Lung (tissue), 12 donors: ENCODE data around the gene RELN. TPM values are rescaled to one million over a fixed set of nuclear protein-coding genes. Genes with fewer than 3 reads are reported as not detected.

ENCODE experiments used
- ATAC-seq: fragments of 200-7000 bp; cut with Tn5 transposase; one replicate; pipeline ENCODE4 v1.9.1; 2020; ENCODE audit warnings: moderate number of reproducible peaks; ENCODE audit not compliant: insufficient read depth, low FRiP score
- DNase-seq, 3 donors: peaks; one replicate each; pipeline ENCODE4 v3.0.0-alpha.2; 2013 to 2017
- H3K27ac ChIP-seq, 2 donors: one replicate each; pipeline ENCODE4 v1.5.1; 2013; ENCODE audit warnings: mild to moderate bottlenecking in 2 of 2, moderate library complexity in 2 of 2, control low read depth in 1 of 2, inconsistent platforms in 1 of 2, low read depth in 1 of 2, low read length in 1 of 2
- H3K27me3 ChIP-seq, 3 donors: one replicate each; pipeline ENCODE4 v1.5.1; 2013; ENCODE audit warnings: low read length in 2 of 3; ENCODE audit not compliant: control insufficient read depth in 3 of 3, insufficient read depth in 3 of 3
- H3K36me3 ChIP-seq, 4 donors: one replicate each; pipeline ENCODE4 v1.5.1; 2013; ENCODE audit warnings: low read length in 4 of 4, mild to moderate bottlenecking in 1 of 4, moderate library complexity in 1 of 4; ENCODE audit not compliant: control insufficient read depth in 4 of 4, insufficient read depth in 4 of 4
- H3K4me1 ChIP-seq, 5 donors: one replicate each; pipeline ENCODE4 v1.5.1; 2013; ENCODE audit warnings: low read length in 5 of 5, mild to moderate bottlenecking in 2 of 5, moderate library complexity in 1 of 5; ENCODE audit not compliant: control insufficient read depth in 5 of 5, insufficient read depth in 5 of 5
- H3K4me3 ChIP-seq: one replicate; pipeline ENCODE4 v1.5.1; 2013; ENCODE audit warnings: mild to moderate bottlenecking, control low read depth, moderate library complexity
- H3K9ac ChIP-seq, 2 donors: one replicate each; pipeline ENCODE4 v1.5.1; 2013; ENCODE audit warnings: low read length in 2 of 2, control low read depth in 1 of 2; ENCODE audit not compliant: insufficient read depth in 1 of 2
- H3K9me3 ChIP-seq, 4 donors: one replicate each; pipeline ENCODE4 v1.5.1; 2013; ENCODE audit warnings: low read length in 3 of 4, mild to moderate bottlenecking in 1 of 4, moderate library complexity in 1 of 4; ENCODE audit not compliant: control insufficient read depth in 4 of 4, insufficient read depth in 3 of 4
- CTCF ChIP-seq: IDR thresholded peaks from 2 replicates; pipeline ENCODE4 v1.5.1; 2012; ENCODE audit warnings: mild to moderate bottlenecking; ENCODE audit errors: control extremely low read depth, extremely low read depth
- WGBS, 2 donors: extraction: QIAGEN DNeasy Blood & Tissue Kit; methylation state at CpG; one replicate each; pipeline ENCODE4 v1.1.7; 2013; 5-methylcytosine and 5-hydroxymethylcytosine counted together
- polyA plus RNA-seq, 2 donors: library from polyadenylated mRNA; stranded (reverse); fragments of 200-250 nt; gene quantifications; one replicate each; pipeline ENCODE4 v1.2.1, GENCODE V29; 2013
- total RNA-seq, 2 donors: library from RNA; depleted of rRNA in 1 of 2; stranded (reverse); fragments of >200 nt in 1 of 2; gene quantifications; one replicate each; pipeline ENCODE4 v1.2.1, GENCODE V29; 2014 to 2021
- donor health status: control.
- donor health status: control.
- donor health status: Bipolar disorder and iron deficiency.
- donor health status: healthy.
- donor health status: DM: yes; HTN: yes; CAD: no.

The RELN gene
- total and polyA plus RNA-seq, 4 donors, result 0.24 to 7.7 (median 2.0) TPM

GRCh38 chr7:103571586-103571985 lies 417.9 kb downstream of the RELN start:
- Histone ChIP-seq H3K4me3 (no peak overlapping the region), H3K9me3 (peaks cover 0 to 1% (median 0%) of the 10 kb centered on the region in 4 donors), H3K4me1 (peaks cover 0 to 3% (median 0%) of the 10 kb centered on the region in 5 donors), H3K27ac (no peak overlapping the region), H3K36me3 (no peaks in the 10 kb centered on the region), H3K27me3 (no peaks in the 10 kb centered on the region), H3K9ac (no peak overlapping the region)
- TF ChIP-seq CTCF, result no peak
- 54% methylated on average over 4 of the region's 4 CpGs for WGBS, 2 donors
- ATAC-seq (no peak), DNase-seq (no peak)

GRCh38 chr7:103569621-103570305 lies 419.7 kb downstream of the RELN start:
- Histone ChIP-seq H3K36me3 (no peaks in the 10 kb centered on the region), H3K4me1 (peaks cover 0 to 3% (median 0%) of the 10 kb centered on the region in 5 donors), H3K9ac (no peak overlapping the region), H3K9me3 (peaks cover 0 to 1% (median 0%) of the 10 kb centered on the region in 4 donors), H3K27me3 (no peaks in the 10 kb centered on the region), H3K27ac (no peak overlapping the region), H3K4me3 (no peak overlapping the region)
- DNase-seq (no peak), ATAC-seq (no peak)
- no peak for TF ChIP-seq CTCF
- WGBS, 2 donors, result 66 to 76% methylated on average over 4 of the region's 4 CpGs

GRCh38 chr7:103564416-103564815 lies 425.0 kb downstream of the RELN start:
- Histone ChIP-seq H3K9ac (no peak overlapping the region), H3K27ac (no peak overlapping the region), H3K4me3 (no peak overlapping the region), H3K9me3 (peaks cover 0 to 1% (median 0%) of the 10 kb centered on the region in 4 donors), H3K27me3 (no peaks in the 10 kb centered on the region), H3K36me3 (peaks cover 0 to 2% (median 0%) of the 10 kb centered on the region in 4 donors), H3K4me1 (peaks cover 0 to 1% (median 0%) of the 10 kb centered on the region in 5 donors)
- ATAC-seq (no peak), DNase-seq (no peak)
- no peak for TF ChIP-seq CTCF
- WGBS, 2 donors, result 80 to 82% methylated on average over 2 of the region's 2 CpGs
